ENCODE data around the gene ZNF366.

ZNF366 gene

GRCh38 chr5:72488756-72489155 is 18.5 kb downstream of the ZNF366 start:
- H3K27ac ChIP-seq (replicated peaks), result no peak overlapping the region
- H3K4me3 ChIP-seq (replicated peaks; ENCODE audit: insufficient read depth, low read length), result no peak overlapping the region
- H3K27me3 ChIP-seq (ENCODE audit: insufficient read depth, poor library complexity, severe bottlenecking), result no peaks in the 10 kb centered on the region
- no peak for DNase-seq (ENCODE audit: low read depth in 1 of 2, low spot score in 1 of 2)
- TF ChIP-seq GABPA (IDR thresholded peaks at IDR 0.05; ENCODE audit: low read depth) (no peak), SPI1 (IDR thresholded peaks at IDR 0.05; ENCODE audit: borderline replicate concordance, low read depth) (no peak), POLR2AphosphoS5 (IDR thresholded peaks at IDR 0.05; ENCODE audit: low read depth) (no peak)
- TF ChIP-seq, protein P1, sequence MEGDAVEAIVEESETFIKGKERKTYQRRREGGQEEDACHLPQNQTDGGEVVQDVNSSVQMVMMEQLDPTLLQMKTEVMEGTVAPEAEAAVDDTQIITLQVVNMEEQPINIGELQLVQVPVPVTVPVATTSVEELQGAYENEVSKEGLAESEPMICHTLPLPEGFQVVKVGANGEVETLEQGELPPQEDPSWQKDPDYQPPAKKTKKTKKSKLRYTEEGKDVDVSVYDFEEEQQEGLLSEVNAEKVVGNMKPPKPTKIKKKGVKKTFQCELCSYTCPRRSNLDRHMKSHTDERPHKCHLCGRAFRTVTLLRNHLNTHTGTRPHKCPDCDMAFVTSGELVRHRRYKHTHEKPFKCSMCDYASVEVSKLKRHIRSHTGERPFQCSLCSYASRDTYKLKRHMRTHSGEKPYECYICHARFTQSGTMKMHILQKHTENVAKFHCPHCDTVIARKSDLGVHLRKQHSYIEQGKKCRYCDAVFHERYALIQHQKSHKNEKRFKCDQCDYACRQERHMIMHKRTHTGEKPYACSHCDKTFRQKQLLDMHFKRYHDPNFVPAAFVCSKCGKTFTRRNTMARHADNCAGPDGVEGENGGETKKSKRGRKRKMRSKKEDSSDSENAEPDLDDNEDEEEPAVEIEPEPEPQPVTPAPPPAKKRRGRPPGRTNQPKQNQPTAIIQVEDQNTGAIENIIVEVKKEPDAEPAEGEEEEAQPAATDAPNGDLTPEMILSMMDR (IDR thresholded peaks at IDR 0.05; ENCODE audit: insufficient read depth, low read length), result no peak
- TF ChIP-seq, protein P2, sequence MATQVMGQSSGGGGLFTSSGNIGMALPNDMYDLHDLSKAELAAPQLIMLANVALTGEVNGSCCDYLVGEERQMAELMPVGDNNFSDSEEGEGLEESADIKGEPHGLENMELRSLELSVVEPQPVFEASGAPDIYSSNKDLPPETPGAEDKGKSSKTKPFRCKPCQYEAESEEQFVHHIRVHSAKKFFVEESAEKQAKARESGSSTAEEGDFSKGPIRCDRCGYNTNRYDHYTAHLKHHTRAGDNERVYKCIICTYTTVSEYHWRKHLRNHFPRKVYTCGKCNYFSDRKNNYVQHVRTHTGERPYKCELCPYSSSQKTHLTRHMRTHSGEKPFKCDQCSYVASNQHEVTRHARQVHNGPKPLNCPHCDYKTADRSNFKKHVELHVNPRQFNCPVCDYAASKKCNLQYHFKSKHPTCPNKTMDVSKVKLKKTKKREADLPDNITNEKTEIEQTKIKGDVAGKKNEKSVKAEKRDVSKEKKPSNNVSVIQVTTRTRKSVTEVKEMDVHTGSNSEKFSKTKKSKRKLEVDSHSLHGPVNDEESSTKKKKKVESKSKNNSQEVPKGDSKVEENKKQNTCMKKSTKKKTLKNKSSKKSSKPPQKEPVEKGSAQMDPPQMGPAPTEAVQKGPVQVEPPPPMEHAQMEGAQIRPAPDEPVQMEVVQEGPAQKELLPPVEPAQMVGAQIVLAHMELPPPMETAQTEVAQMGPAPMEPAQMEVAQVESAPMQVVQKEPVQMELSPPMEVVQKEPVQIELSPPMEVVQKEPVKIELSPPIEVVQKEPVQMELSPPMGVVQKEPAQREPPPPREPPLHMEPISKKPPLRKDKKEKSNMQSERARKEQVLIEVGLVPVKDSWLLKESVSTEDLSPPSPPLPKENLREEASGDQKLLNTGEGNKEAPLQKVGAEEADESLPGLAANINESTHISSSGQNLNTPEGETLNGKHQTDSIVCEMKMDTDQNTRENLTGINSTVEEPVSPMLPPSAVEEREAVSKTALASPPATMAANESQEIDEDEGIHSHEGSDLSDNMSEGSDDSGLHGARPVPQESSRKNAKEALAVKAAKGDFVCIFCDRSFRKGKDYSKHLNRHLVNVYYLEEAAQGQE (IDR thresholded peaks at IDR 0.05; ENCODE audit: insufficient replicate concordance, low read depth), result no peak

GRCh38 chr5:72487177-72487576 is 20.0 kb downstream of the ZNF366 start:
- DNase-seq (ENCODE audit: low read depth in 1 of 2, low spot score in 1 of 2), result no peak
- Histone ChIP-seq H3K4me3 (replicated peaks; ENCODE audit: insufficient read depth, low read length) (no peak overlapping the region), H3K27ac (replicated peaks) (no peak overlapping the region), H3K27me3 (ENCODE audit: insufficient read depth, poor library complexity, severe bottlenecking) (no peaks in the 10 kb centered on the region)
- TF ChIP-seq GABPA (IDR thresholded peaks at IDR 0.05; ENCODE audit: low read depth), result no peak
- TF ChIP-seq, protein P1 (IDR thresholded peaks at IDR 0.05; ENCODE audit: insufficient read depth, low read length), result no peak

DNA sequence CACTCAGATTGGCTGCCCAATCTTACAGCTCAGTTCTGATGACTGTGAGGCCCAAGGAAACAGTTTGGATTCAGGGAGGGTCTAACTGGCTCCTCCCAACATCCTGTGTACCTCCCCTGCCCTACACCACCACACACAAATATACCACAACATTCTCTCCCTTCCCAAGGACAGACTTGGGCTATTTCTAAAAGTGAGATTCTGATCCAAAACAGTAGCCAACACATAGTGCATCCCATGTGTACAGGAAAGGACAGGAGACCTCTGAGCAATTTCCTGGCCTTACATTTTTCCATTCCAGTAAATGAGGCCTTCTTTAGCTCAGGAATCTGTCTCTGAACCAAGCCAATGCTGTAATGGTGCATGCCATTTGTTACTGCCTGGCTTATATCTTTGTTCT is 20.8 kb downstream of the ZNF366 start:
- Histone ChIP-seq H3K27ac (replicated peaks) (no peak overlapping the region), H3K27me3 (ENCODE audit: insufficient read depth, poor library complexity, severe bottlenecking) (no peaks in the 10 kb centered on the region), H3K4me3 (replicated peaks; ENCODE audit: insufficient read depth, low read length) (no peak overlapping the region)
- DNase-seq (ENCODE audit: low read depth in 1 of 2, low spot score in 1 of 2), result no peak
- TF ChIP-seq GABPA (IDR thresholded peaks at IDR 0.05; ENCODE audit: low read depth), result no peak
- TF ChIP-seq, protein P1 (IDR thresholded peaks at IDR 0.05; ENCODE audit: insufficient read depth, low read length), result no peak
- TF ChIP-seq, protein P2 (IDR thresholded peaks at IDR 0.05; ENCODE audit: insufficient replicate concordance, low read depth), result no peak
- no peak for TF ChIP-seq SPI1 (IDR thresholded peaks at IDR 0.05; ENCODE audit: borderline replicate concordance, low read depth)

DNA sequence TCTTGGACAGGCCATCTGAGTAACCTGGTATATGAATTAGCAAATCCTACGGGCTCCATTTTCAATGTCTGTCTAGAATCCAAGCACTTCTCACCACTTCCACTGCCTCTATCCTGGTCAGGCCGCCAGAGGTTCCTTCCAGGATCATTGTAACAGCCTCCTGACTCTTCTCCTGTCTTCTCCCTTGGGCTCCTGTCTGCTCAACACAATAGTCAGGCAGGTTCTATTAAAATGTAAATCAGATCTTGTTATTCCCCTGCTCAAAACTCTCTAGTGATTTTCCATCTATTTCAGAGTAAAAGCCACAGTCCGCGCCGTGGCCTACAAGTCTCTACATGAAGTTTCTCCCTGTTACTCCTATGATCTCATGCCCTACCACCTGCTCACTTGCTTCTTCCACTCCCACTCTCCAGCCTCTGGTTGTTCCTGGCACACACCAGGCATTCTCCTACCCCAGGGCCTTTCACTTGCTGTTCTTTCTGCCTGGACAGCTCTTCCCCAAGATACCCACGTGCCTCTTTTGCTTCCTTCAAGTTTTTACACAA is 21.7 kb downstream of the ZNF366 start:
- H3K27ac ChIP-seq (replicated peaks), result no peak overlapping the region
- no peaks in the 10 kb centered on the region for H3K27me3 ChIP-seq (ENCODE audit: insufficient read depth, poor library complexity, severe bottlenecking)
- TF ChIP-seq POLR2AphosphoS5 (IDR thresholded peaks at IDR 0.05; ENCODE audit: low read depth), result no peak
- no peak for TF ChIP-seq SPI1 (IDR thresholded peaks at IDR 0.05; ENCODE audit: borderline replicate concordance, low read depth)
- TF ChIP-seq, protein P2 (IDR thresholded peaks at IDR 0.05; ENCODE audit: insufficient replicate concordance, low read depth), result no peak
- TF ChIP-seq, protein P1 (IDR thresholded peaks at IDR 0.05; ENCODE audit: insufficient read depth, low read length), result no peak
- TF ChIP-seq GABPA (IDR thresholded peaks at IDR 0.05; ENCODE audit: low read depth), result no peak
- no peak for DNase-seq (ENCODE audit: low read depth in 1 of 2, low spot score in 1 of 2)
- no peak overlapping the region for H3K4me3 ChIP-seq (replicated peaks; ENCODE audit: insufficient read depth, low read length)
